HepG2 (cell line): ENCODE measurements around the gene ANP32A. TPM values are rescaled to one million over a fixed set of nuclear protein-coding genes. Genes with fewer than 3 reads are reported as not detected.

ENCODE experiments used
- ARID3A ChIP-seq: IDR thresholded peaks from 2 replicates; pipeline ENCODE4 v1.6.1; 2012; ENCODE audit warnings: low read depth, low read length, improper control_type of control experiment
- CBX1 ChIP-seq: IDR thresholded peaks from one replicate; pipeline ENCODE4 v1.6.1; 2016; ENCODE audit warnings: antibody characterized with exemption, low read depth
- DZIP1 ChIP-seq: sonication (generic); formaldehyde crosslinking; IDR thresholded peaks from 2 replicates; pipeline ENCODE4 v1.5.0; 2020; ENCODE audit warnings: mild to moderate bottlenecking, missing genetic modification reagents
- ETS1 ChIP-seq: sonication (generic); formaldehyde crosslinking; IDR thresholded peaks from 2 replicates; pipeline ENCODE4 v1.4.0; 2020; ENCODE audit warnings: missing genetic modification reagents
- GATA4 ChIP-seq: sonication (generic); IDR thresholded peaks from 2 replicates; pipeline ENCODE4 v1.6.1; 2016; ENCODE audit warnings: antibody characterized with exemption, low read depth, borderline replicate concordance
- HOXD1 ChIP-seq: sonication (generic); formaldehyde crosslinking; IDR thresholded peaks from 2 replicates; pipeline ENCODE4 v1.5.0; 2020; ENCODE audit warnings: missing genetic modification reagents
- MIXL1 ChIP-seq: IDR thresholded peaks from 2 replicates; pipeline ENCODE4 v1.6.1; 2016
- PRMT3 ChIP-seq: sonication (generic); formaldehyde crosslinking; IDR thresholded peaks from 2 replicates; pipeline ENCODE4 v1.8.1; 2022; ENCODE audit warnings: low read depth, mild to moderate bottlenecking, moderate library complexity, missing genetic modification reagents, borderline replicate concordance
- STAT6 ChIP-seq: sonication (generic); formaldehyde crosslinking; IDR thresholded peaks from 2 replicates; pipeline ENCODE4 v1.4.0; 2020; ENCODE audit warnings: missing genetic modification reagents, mild to moderate bottlenecking, borderline replicate concordance
- ZBTB44 ChIP-seq: sonication (generic); formaldehyde crosslinking; IDR thresholded peaks from 2 replicates; pipeline ENCODE4 v1.4.0; 2020; ENCODE audit warnings: missing genetic modification reagents
- ZFP62 ChIP-seq: sonication (generic); formaldehyde crosslinking; IDR thresholded peaks from 2 replicates; pipeline ENCODE4 v1.4.0; 2020; ENCODE audit warnings: missing genetic modification reagents
- ZNF276 ChIP-seq: sonication (generic); formaldehyde crosslinking; IDR thresholded peaks from 2 replicates; pipeline ENCODE4 v1.4.0; 2020; ENCODE audit warnings: mild to moderate bottlenecking, low read depth, missing genetic modification reagents
- ZNF446 ChIP-seq: sonication (generic); formaldehyde crosslinking; IDR thresholded peaks from 2 replicates; pipeline ENCODE4 v1.5.0; 2020; ENCODE audit warnings: mild to moderate bottlenecking, missing genetic modification reagents
- ZNF501 ChIP-seq: sonication (generic); formaldehyde crosslinking; IDR thresholded peaks from 2 replicates; pipeline ENCODE4 v1.5.1; 2020; ENCODE audit warnings: mild to moderate bottlenecking, moderate library complexity, missing genetic modification reagents
- ZNF766 ChIP-seq: sonication (generic); formaldehyde crosslinking; IDR thresholded peaks from 2 replicates; pipeline ENCODE4 v1.5.0; 2020; ENCODE audit warnings: missing genetic modification reagents, borderline replicate concordance
- ZNF781 ChIP-seq: sonication (generic); formaldehyde crosslinking; IDR thresholded peaks from 2 replicates; pipeline ENCODE4 v1.5.1; 2020; ENCODE audit warnings: borderline replicate concordance, mild to moderate bottlenecking, missing genetic modification reagents; ENCODE audit errors: not compliant biosample characterization
- ZNF83 ChIP-seq: sonication (generic); formaldehyde crosslinking; IDR thresholded peaks from 2 replicates; pipeline ENCODE4 v1.4.0; 2020; ENCODE audit warnings: missing genetic modification reagents, mild to moderate bottlenecking, borderline replicate concordance
- polyA plus RNA-seq, 8 experiments: library from polyadenylated mRNA; depleted of rRNA in 3 of 8; stranded (reverse) in 7 of 8; unstranded in 1 of 8; fragments of >200 nt; fragmentation: Illumina TruSeq in 4 of 8; extraction: Trizol in 4 of 8; gene quantifications; 2 replicates each; pipeline versions ENCODE4 v1.2.1 to v1.2.3, GENCODE V29; 2011 to 2016; ENCODE audit warnings: low read depth in 4 of 8, missing spikeins in 1 of 8, mixed read lengths in 1 of 8; ENCODE audit not compliant: insufficient read depth in 1 of 8
- total RNA-seq, 5 experiments: library from RNA; depleted of rRNA; stranded (reverse); fragments of >200 nt; fragmentation: Illumina TruSeq; extraction: Trizol; gene quantifications; 2 replicates each; pipeline ENCODE4 v1.2.3, GENCODE V29; 2016; ENCODE audit warnings: low read depth in 1 of 5

The ANP32A gene
- total and polyA plus RNA-seq, 2 of the 13 experiments (the other 11 are each of a cell fraction or from before 2014, with no cell fraction given), result 60.6 to 206 TPM

- TF ChIP-seq STAT6 (CRISPR knock-in tag) (no peak), ZNF781 (CRISPR knock-in tag) (no peak), PRMT3 (CRISPR knock-in tag) (no peak), HOXD1 (CRISPR knock-in tag) (no peak), ZFP62 (no peak), DZIP1 (CRISPR knock-in tag) (peak; percentile 43; the same call in 1 of the 2 replicates), ZNF501 (no peak), ZNF446 (no peak), GATA4 (no peak), ZBTB44 (CRISPR knock-in tag) (no peak), ZNF83 (no peak), ZNF766 (peak; percentile 56; the same call in 1 of the 2 replicates), ZNF276 (CRISPR knock-in tag) (no peak), MIXL1 (CRISPR knock-in tag) (no peak), CBX1 (no peak), ETS1 (no peak), ARID3A (no peak)
These were observed 3.2 kb downstream of the ANP32A start (continued) for GRCh38 chr15:68817304-68818065.
